ENCODE results near the gene SHISA3.

Gene SHISA3

DNA sequence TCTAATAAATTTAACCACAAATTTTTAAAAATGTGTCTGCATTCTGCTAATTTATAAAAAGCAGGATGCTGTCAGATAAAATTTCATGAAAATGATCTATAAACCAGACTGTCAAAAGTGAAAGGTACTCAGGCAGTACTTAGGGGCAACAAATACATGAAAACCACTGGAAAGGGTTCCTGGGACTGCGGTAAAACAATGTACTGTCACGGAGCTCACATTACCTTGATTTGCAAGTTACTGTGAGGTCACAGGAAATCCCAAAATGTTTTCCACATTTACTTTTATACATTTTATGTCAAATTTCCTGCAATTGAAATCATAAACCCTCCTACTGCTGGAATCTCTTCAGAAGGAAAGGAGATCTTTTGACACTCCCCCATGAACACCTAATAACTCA is 45.3 kb downstream of the SHISA3 start:
- FAIRE-seq (no peak), DNase-seq (ENCODE audit: low spot score) (no peak)

DNA sequence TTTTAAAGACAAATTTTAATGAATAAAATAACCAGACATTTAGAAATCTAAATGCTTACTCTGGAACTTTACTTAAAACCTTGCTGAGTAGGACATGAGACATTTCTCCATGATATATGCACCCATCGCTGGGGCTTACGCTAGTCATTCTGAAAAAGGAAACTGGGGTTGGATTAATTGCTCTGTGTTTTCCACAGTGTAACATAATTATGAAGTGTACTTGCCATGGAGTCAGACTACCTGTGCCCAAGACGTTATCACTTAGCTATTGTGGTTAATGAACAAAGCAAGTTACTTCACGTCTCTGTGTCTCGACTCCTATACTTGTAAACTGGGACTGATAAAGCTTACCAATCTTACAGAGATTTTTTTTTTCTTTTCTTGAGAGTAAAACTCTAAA is 47.8 kb downstream of the SHISA3 start:
- FAIRE-seq (no peak), DNase-seq (ENCODE audit: low spot score) (no peak)

- DNase-seq (ENCODE audit: low spot score) (no peak), FAIRE-seq (no peak)
These were observed 49.5 kb downstream of the SHISA3 start for GRCh38 chr4:42446823-42447222.

Data from urothelium cell line (cell line).